HepG2 (cell line): ENCODE measurements around the gene STK32C. TPM values are rescaled to one million over a fixed set of nuclear protein-coding genes. Genes with fewer than 3 reads are reported as not detected.
A peak's percentile ranks its signal among the peaks of the same experiment; 100 is the strongest.

Source experiments
- ATAC-seq: fragments of 200-7000 bp; cut with Tn5 transposase; 3 replicates; pipeline ENCODE4 v1.9.1; 2020; ENCODE audit warnings: mild to moderate bottlenecking, moderate library complexity
- BruUV-seq: library from RNA; stranded (reverse); fragments of 400-500 nt; replicated peaks from 2 replicates; lab custom pipeline; 2021; lab: Mats Ljungman, UMichigan
- CTCF ChIA-PET: fragments of 300-600 bp; formaldehyde crosslinking; extraction: SDS; loops from one replicate; lab custom pipeline; 2021; ENCODE audit warnings: low total read pairs, inconsistent platforms, low intra/inter-chr PET ratio; lab: Yijun Ruan, JAX
- POLR2A ChIA-PET: fragments of 350-600 bp; sonication (Branson Sonifier 250); formaldehyde crosslinking; loops from one replicate; lab custom pipeline; 2020; ENCODE audit warnings: antibody characterized with exemption, inconsistent platforms; lab: Yijun Ruan, JAX
- DNase-seq: peaks from one replicate; pipeline ENCODE4 v3.0.0-alpha.2; 2015; ENCODE audit warnings: low spot score
- FAIRE-seq: peaks from 3 replicates; lab custom pipeline; 2011; peaks lifted over from hg19 to GRCh38; lab: Jason Lieb, UNC
- H2AFZ ChIP-seq: one replicate; pipeline ENCODE4 v1.6.1; 2011; ENCODE audit warnings: low read length, inconsistent platforms
- H3K27ac ChIP-seq: fragments of 300-600 bp; 3 replicates; pipeline ENCODE4 v1.8.0; 2011; ENCODE audit warnings: mixed run types, mild to moderate bottlenecking, mixed read lengths, low read length, inconsistent platforms; ENCODE audit not compliant: insufficient read depth; ENCODE audit errors: extremely low read length
- H3K27me3 ChIP-seq, 2 experiments: fragments of 200-600 bp in 1 of 2; 2 replicates in 1 of 2; 3 replicates in 1 of 2; pipeline versions ENCODE4 v1.6.0 to v1.8.0; 2011; ENCODE audit warnings: low read length in 2 of 2, mild to moderate bottlenecking in 2 of 2, moderate library complexity in 2 of 2, inconsistent platforms in 1 of 2; ENCODE audit not compliant: insufficient read depth in 2 of 2, control insufficient read depth in 1 of 2
- H3K36me3 ChIP-seq, 2 experiments: fragments of 200-600 bp in 1 of 2; replicated peaks in 1 of 2; 2 replicates in 1 of 2; 3 replicates in 1 of 2; pipeline versions ENCODE4 v1.5.1 to v1.8.0; 2011; ENCODE audit warnings: low read length in 2 of 2, inconsistent platforms in 1 of 2; ENCODE audit not compliant: insufficient read depth in 2 of 2, control insufficient read depth in 1 of 2
- H3K4me1 ChIP-seq: 2 replicates; pipeline ENCODE4 v1.5.1; 2012; ENCODE audit warnings: low read length, inconsistent platforms; ENCODE audit not compliant: insufficient read depth
- H3K4me2 ChIP-seq: 2 replicates; pipeline ENCODE4 v1.6.0; 2011; ENCODE audit warnings: low read depth, low read length, inconsistent platforms
- H3K4me3 ChIP-seq, 3 experiments: fragments of 200-600 bp in 1 of 3; sonication (generic), shearing (Covaris generic) in 1 of 3; replicated peaks in 1 of 3; 2 replicates each; pipeline ENCODE4 v1.5.1; 2011 to 2016; ENCODE audit warnings: low read length in 3 of 3, inconsistent platforms in 2 of 3, low read depth in 2 of 3, mild to moderate bottlenecking in 2 of 3, control low read depth in 1 of 3, mixed read lengths in 1 of 3; ENCODE audit not compliant: insufficient read depth in 1 of 3
- H3K79me2 ChIP-seq: one replicate; pipeline ENCODE4 v1.6.1; 2011; ENCODE audit warnings: low read length, inconsistent platforms; ENCODE audit not compliant: insufficient read depth
- H3K9ac ChIP-seq: 2 replicates; pipeline ENCODE4 v1.6.0; 2011; ENCODE audit warnings: mild to moderate bottlenecking, low read depth, low read length, inconsistent platforms; ENCODE audit not compliant: insufficient read depth
- H3K9me3 ChIP-seq: 2 replicates; pipeline ENCODE4 v1.5.1; 2012; ENCODE audit warnings: mild to moderate bottlenecking, low read length
- H4K20me1 ChIP-seq: 2 replicates; pipeline ENCODE4 v1.6.0; 2011; ENCODE audit warnings: inconsistent platforms, mild to moderate bottlenecking, low read length, moderate library complexity; ENCODE audit not compliant: insufficient read depth
- IRX3 ChIP-seq: sonication (generic); formaldehyde crosslinking; IDR thresholded peaks from 2 replicates; pipeline ENCODE4 v1.8.1; 2023; ENCODE audit warnings: mild to moderate bottlenecking, low read depth, missing genetic modification reagents, borderline replicate concordance
- RBFOX2 ChIP-seq: fragments of 200-400 bp; formaldehyde crosslinking; IDR thresholded peaks from 2 replicates; pipeline ENCODE4 v1.6.1; 2017; ENCODE audit warnings: low read depth, mild to moderate bottlenecking, low read length
- SNRNP70 ChIP-seq: fragments of 200-400 bp; formaldehyde crosslinking; IDR thresholded peaks from 2 replicates; pipeline ENCODE4 v1.6.1; 2017; ENCODE audit warnings: mild to moderate bottlenecking, low read depth, low read length, moderate library complexity
- ZBTB39 ChIP-seq: sonication (generic); formaldehyde crosslinking; IDR thresholded peaks from 2 replicates; pipeline ENCODE4 v1.5.0; 2020; ENCODE audit warnings: missing genetic modification reagents
- ZFYVE20 ChIP-seq: sonication (generic); formaldehyde crosslinking; IDR thresholded peaks from 2 replicates; pipeline ENCODE4 v1.8.0; 2023; ENCODE audit warnings: low read depth, mild to moderate bottlenecking, moderate library complexity, missing genetic modification reagents, borderline replicate concordance
- ZNF234 ChIP-seq: sonication (generic); formaldehyde crosslinking; conservative IDR thresholded peaks from 2 replicates; pipeline ENCODE4 v1.5.1; 2020; ENCODE audit warnings: mild to moderate bottlenecking, missing genetic modification reagents
- ZNF563 ChIP-seq: sonication (generic); formaldehyde crosslinking; IDR thresholded peaks from 2 replicates; pipeline ENCODE4 v1.8.0; 2022; ENCODE audit warnings: mild to moderate bottlenecking, moderate library complexity, missing genetic modification reagents
- WGBS: methylation state at CpG from one replicate; pipeline ENCODE4 v1.1.6; 2017; ENCODE audit warnings: low lambda C conversion rate; 5-methylcytosine and 5-hydroxymethylcytosine counted together
- in situ Hi-C: cut with HindIII; loops from 2 replicates; pipeline ENCODE4 v1.10.0; 2017; ENCODE audit warnings: low pct_unique_long_range_greater_than_20kb; ENCODE audit not compliant: extremely low pct_ligation_motif_present
- intact Hi-C: fragments of 100-400 bp; cut with micrococcal nuclease; formaldehyde crosslinking; loops from one replicate; pipeline ENCODE4 v1.10.0; 2022; ENCODE audit not compliant: unreplicated experiment
- polyA plus RNA-seq, 8 experiments: library from polyadenylated mRNA; depleted of rRNA in 3 of 8; stranded (reverse) in 7 of 8; unstranded in 1 of 8; fragments of >200 nt; fragmentation: Illumina TruSeq in 4 of 8; extraction: Trizol in 4 of 8; gene quantifications; 2 replicates each; pipeline versions ENCODE4 v1.2.1 to v1.2.3, GENCODE V29; 2011 to 2016; ENCODE audit warnings: low read depth in 4 of 8, missing spikeins in 1 of 8, mixed read lengths in 1 of 8; ENCODE audit not compliant: insufficient read depth in 1 of 8
- total RNA-seq, 5 experiments: library from RNA; depleted of rRNA; stranded (reverse); fragments of >200 nt; fragmentation: Illumina TruSeq; extraction: Trizol; gene quantifications; 2 replicates each; pipeline ENCODE4 v1.2.3, GENCODE V29; 2016; ENCODE audit warnings: low read depth in 1 of 5

Gene STK32C
- total and polyA plus RNA-seq, 2 of the 13 experiments (the other 11 are each of a cell fraction or from before 2014, with no cell fraction given) = 10.9 to 19.4 TPM

- no TSS peak for BruUV-seq
These were observed 130.9 kb downstream of the STK32C start for GRCh38 chr10:132176623-132177500.

More at GRCh38 chr10:132176623-132177500, 130.9 kb downstream of the STK32C start:
- Histone ChIP-seq H2AFZ (no peak overlapping the region), H3K27me3 (peaks cover 2 to 45% of the 10 kb centered on the region in 2 experiments), H4K20me1 (no peaks in the 10 kb centered on the region; the same call in 1 of the 2 replicates), H3K9me3 (no peaks in the 10 kb centered on the region), H3K79me2 (no peaks in the 10 kb centered on the region), H3K4me2 (peak overlapping the region; percentile 45; the same call in 1 of the 2 replicates), H3K4me1 (peaks cover 48% of the 10 kb centered on the region), H3K36me3 (no peaks in the 10 kb centered on the region), H3K27ac (no peak overlapping the region), H3K4me3 (no peak overlapping the region), H3K9ac (no peak overlapping the region)
- CTCF ChIA-PET = no interaction called here
- in situ Hi-C loops = no loop called here
- ATAC-seq (no peak), FAIRE-seq (no peak), DNase-seq (no peak)
- POLR2A ChIA-PET = no interaction called here
- TF ChIP-seq ZBTB39 (CRISPR knock-in tag) (no peak), ZNF234 (CRISPR knock-in tag) (no peak), SNRNP70 (no peak), RBFOX2 (no peak), IRX3 (no peak), ZNF563 (CRISPR knock-in tag) (no peak), ZFYVE20 (CRISPR knock-in tag) (no peak)
- intact Hi-C loops = no loop called here
- 56% methylated on average over 18 of the region's 19 CpGs for WGBS
